Progenitor cell of endocrine pancreas (in vitro differentiated cells): ENCODE data around the gene KHDC4. TPM values are rescaled to one million over a fixed set of nuclear protein-coding genes. Genes with fewer than 3 reads are reported as not detected.

ENCODE experiments used
- DNase-seq: peaks from one replicate; pipeline ENCODE4 v3.0.0; 2021; ENCODE audit warnings: low spot score; ENCODE audit not compliant: unreplicated experiment
- H3K27ac Mint-ChIP-seq: 2 replicates; pipeline ENCODE4 v1.8.0; 2021; ENCODE audit warnings: mild to moderate bottlenecking, moderate library complexity, mixed read lengths
- H3K27me3 Mint-ChIP-seq: 2 replicates; pipeline ENCODE4 v1.8.0; 2021; ENCODE audit warnings: mixed read lengths
- H3K36me3 Mint-ChIP-seq: 2 replicates; pipeline ENCODE4 v1.8.0; 2022; ENCODE audit warnings: mixed read lengths; ENCODE audit not compliant: insufficient read depth
- H3K4me1 Mint-ChIP-seq: 2 replicates; pipeline ENCODE4 v1.8.0; 2021; ENCODE audit warnings: low read depth, mixed read lengths
- H3K4me3 Mint-ChIP-seq: 2 replicates; pipeline ENCODE4 v1.8.0; 2021; ENCODE audit warnings: low read depth, mild to moderate bottlenecking, moderate library complexity, mixed read lengths
- H3K9me3 Mint-ChIP-seq: 2 replicates; pipeline ENCODE4 v1.8.0; 2021; ENCODE audit warnings: low read depth, mixed read lengths
- CTCF ChIP-seq: fragments of 200-600 bp; sonication (generic); IDR thresholded peaks from one replicate; pipeline ENCODE4 v1.5.0; 2021; ENCODE audit warnings: antibody characterized with exemption, mild to moderate bottlenecking; ENCODE audit not compliant: unreplicated experiment
- total RNA-seq: library from RNA; stranded (reverse); gene quantifications from 2 replicates; pipeline ENCODE4 v1.2.1, GENCODE V29; 2021

The KHDC4 gene
- total RNA-seq, 1 donor from 2014 or later: 67.6 TPM

GRCh38 chr1:155946633-155947219 lies 12.5 kb upstream of the KHDC4 start:
- H3K9me3 Mint-ChIP-seq: no peaks in the 10 kb centered on the region
- no peaks in the 10 kb centered on the region for H3K27me3 Mint-ChIP-seq
- H3K36me3 Mint-ChIP-seq: peaks cover 18% of the 10 kb centered on the region
- H3K4me1 Mint-ChIP-seq: peaks cover 18% of the 10 kb centered on the region
- DNase-seq: no peak
- H3K4me3 Mint-ChIP-seq: no peak overlapping the region
- TF ChIP-seq CTCF: no peak
- no peak overlapping the region for H3K27ac Mint-ChIP-seq

DNA sequence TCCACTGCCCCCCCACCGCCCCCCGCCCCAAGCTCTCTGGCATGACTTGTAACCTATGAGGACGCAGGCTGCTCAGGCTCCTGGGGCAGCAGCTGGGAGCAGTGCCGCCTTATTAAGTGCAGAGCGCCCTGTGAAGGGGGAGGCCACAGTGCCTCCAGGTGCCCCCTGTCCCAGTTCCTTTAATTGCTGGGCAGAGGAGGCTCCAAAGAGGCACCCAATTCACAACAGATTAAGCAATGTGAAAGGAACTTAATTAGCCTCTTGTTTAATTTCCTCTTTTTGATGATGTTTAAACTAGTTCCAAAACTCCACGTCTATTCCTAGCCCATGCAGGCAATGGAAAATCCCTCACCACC lies 10.2 kb upstream of the KHDC4 start:
- H3K27me3 Mint-ChIP-seq: no peaks in the 10 kb centered on the region
- DNase-seq: no peak
- no peaks in the 10 kb centered on the region for H3K9me3 Mint-ChIP-seq
- no peak for TF ChIP-seq CTCF
- H3K36me3 Mint-ChIP-seq: peaks cover 7% of the 10 kb centered on the region
- peaks cover 21% of the 10 kb centered on the region for H3K4me1 Mint-ChIP-seq
- H3K27ac Mint-ChIP-seq: peak overlapping the region; percentile 79
- H3K4me3 Mint-ChIP-seq: peak overlapping the region; percentile 33

DNA sequence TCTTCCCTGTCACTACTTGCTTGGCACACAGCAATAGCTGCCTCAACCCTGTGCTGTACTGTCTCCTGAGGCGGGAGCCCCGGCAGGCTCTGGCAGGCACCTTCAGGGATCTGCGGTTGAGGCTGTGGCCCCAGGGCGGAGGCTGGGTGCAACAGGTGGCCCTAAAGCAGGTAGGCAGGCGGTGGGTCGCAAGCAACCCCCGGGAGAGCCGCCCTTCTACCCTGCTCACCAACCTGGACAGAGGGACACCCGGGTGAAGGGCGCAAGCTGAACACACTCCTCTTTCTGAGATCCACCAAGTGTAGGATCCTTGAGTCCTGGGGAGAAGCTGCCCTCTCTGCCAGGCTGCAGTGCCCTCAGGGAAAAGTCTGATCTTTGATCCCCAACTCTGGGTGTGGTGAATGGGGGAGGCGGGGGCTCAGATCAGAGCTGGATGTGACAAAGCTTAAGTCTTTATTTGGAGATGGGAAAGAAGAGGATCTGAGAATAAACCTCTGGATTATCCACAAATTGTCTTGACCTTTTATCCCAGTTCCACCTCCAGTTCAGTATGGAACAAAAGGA lies 8.4 kb upstream of the KHDC4 start:
- H3K27me3 Mint-ChIP-seq: no peaks in the 10 kb centered on the region
- DNase-seq: no peak
- peaks cover 21% of the 10 kb centered on the region for H3K4me1 Mint-ChIP-seq
- no peak for TF ChIP-seq CTCF
- no peak overlapping the region for H3K27ac Mint-ChIP-seq
- no peak overlapping the region for H3K4me3 Mint-ChIP-seq
- H3K36me3 Mint-ChIP-seq: peaks cover 7% of the 10 kb centered on the region
- no peaks in the 10 kb centered on the region for H3K9me3 Mint-ChIP-seq

DNA sequence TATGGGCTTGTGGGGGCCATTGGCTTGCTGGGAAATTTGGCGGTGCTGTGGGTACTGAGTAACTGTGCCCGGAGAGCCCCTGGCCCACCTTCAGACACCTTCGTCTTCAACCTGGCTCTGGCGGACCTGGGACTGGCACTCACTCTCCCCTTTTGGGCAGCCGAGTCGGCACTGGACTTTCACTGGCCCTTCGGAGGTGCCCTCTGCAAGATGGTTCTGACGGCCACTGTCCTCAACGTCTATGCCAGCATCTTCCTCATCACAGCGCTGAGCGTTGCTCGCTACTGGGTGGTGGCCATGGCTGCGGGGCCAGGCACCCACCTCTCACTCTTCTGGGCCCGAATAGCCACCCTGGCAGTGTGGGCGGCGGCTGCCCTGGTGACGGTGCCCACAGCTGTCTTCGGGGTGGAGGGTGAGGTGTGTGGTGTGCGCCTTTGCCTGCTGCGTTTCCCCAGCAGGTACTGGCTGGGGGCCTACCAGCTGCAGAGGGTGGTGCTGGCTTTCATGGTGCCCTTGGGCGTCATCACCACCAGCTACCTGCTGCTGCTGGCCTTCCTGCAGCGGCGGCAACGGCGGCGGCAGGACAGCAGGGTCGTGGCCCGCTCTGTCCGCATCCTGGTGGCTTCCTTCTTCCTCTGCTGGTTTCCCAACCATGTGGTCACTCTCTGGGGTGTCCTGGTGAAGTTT lies 7.8 kb upstream of the KHDC4 start:
- peaks cover 5% of the 10 kb centered on the region for H3K36me3 Mint-ChIP-seq
- peaks cover 21% of the 10 kb centered on the region for H3K4me1 Mint-ChIP-seq
- peak overlapping the region; percentile 74 for H3K27ac Mint-ChIP-seq
- no peaks in the 10 kb centered on the region for H3K27me3 Mint-ChIP-seq
- no peak for DNase-seq
- no peak overlapping the region for H3K4me3 Mint-ChIP-seq
- no peak for TF ChIP-seq CTCF
- H3K9me3 Mint-ChIP-seq: no peaks in the 10 kb centered on the region

GRCh38 chr1:155940993-155941844 lies 7.0 kb upstream of the KHDC4 start, which contains the start of gene RXFP4:
Gene RXFP4, plus strand, starts transcription at chr1:155941638. Its CDS starts 72 bp downstream, at chr1:155941710.
- H3K4me3 Mint-ChIP-seq: no peak within 1 kb of the TSS
- no peak for DNase-seq
- H3K4me1 Mint-ChIP-seq: peaks cover 20% of the 10 kb centered on the region
- no peak for TF ChIP-seq CTCF
- H3K36me3 Mint-ChIP-seq: peaks cover under 1% of the 10 kb centered on the region
- no peaks in the 10 kb centered on the region for H3K27me3 Mint-ChIP-seq
- H3K9me3 Mint-ChIP-seq: no peaks in the 10 kb centered on the region
- H3K27ac Mint-ChIP-seq: peak within 1 kb of the TSS; percentile 74
